Measurements from ENCODE around the gene AOPEP. TPM values are rescaled to one million over a fixed set of nuclear protein-coding genes. Genes with fewer than 3 reads are reported as not detected.

The AOPEP gene
- total RNA-seq, 1 experiment from 2014 or later, result 14.4 TPM

DNA sequence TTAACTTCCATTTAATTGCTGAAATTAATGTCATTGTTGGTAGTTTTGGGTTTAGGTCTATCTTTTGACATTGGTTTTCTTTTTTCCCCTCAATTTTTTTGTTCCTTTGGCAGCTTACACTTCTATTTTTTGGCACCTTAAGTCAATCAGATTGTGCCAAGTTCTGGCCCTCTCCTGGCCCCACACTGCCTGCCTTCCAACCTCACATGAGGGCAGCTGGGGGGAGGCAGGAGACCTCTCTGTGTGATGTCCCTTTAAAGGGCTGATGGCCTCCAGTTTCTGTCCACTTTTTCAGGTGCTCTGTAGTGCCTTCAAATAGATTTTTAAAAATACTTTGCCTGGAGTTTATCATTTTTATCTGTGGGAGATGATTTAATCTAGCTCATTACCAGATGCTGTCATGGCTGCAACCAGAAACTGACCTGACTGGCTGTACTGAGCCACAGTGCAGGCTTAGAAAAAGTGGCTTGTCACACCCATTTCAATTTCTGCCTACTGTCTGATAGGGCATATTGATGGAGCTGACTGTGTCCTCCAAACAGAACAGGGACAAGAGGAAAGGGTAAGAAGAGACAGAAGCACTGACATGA is 394.4 kb downstream of the AOPEP start:
- H3K4me3 Mint-ChIP-seq, result no peak overlapping the region
- H3K27ac Mint-ChIP-seq, result peak overlapping the region; percentile 6; the same call in 1 of the 2 replicates
- POLR2A ChIA-PET, result no interaction called here

More for the DNA sequence above, 394.4 kb downstream of the AOPEP start:
- ATAC-seq (no peak), DNase-seq (ENCODE audit: low spot score) (no peak)
- TF ChIP-seq PREB (CRISPR knock-in tag; IDR thresholded peaks at IDR 0.05; ENCODE audit: borderline replicate concordance) (no peak), ZNF219 (CRISPR knock-in tag; IDR thresholded peaks at IDR 0.05; ENCODE audit: borderline replicate concordance) (no peak), AFF4 (CRISPR knock-in tag; IDR thresholded peaks at IDR 0.05; ENCODE audit: borderline replicate concordance) (no peak), ZBTB21 (CRISPR knock-in tag; IDR thresholded peaks at IDR 0.05; ENCODE audit: borderline replicate concordance) (no peak), ZNF317 (CRISPR knock-in tag; IDR thresholded peaks at IDR 0.05; ENCODE audit: borderline replicate concordance, low read depth) (no peak), MYBL2 (CRISPR knock-in tag; IDR thresholded peaks at IDR 0.05) (no peak), ZNF396 (CRISPR knock-in tag; IDR thresholded peaks at IDR 0.05; ENCODE audit: borderline replicate concordance) (no peak), ELF4 (CRISPR knock-in tag; IDR thresholded peaks at IDR 0.05; ENCODE audit: low read depth) (no peak)
- TF ChIP-seq, protein P1, sequence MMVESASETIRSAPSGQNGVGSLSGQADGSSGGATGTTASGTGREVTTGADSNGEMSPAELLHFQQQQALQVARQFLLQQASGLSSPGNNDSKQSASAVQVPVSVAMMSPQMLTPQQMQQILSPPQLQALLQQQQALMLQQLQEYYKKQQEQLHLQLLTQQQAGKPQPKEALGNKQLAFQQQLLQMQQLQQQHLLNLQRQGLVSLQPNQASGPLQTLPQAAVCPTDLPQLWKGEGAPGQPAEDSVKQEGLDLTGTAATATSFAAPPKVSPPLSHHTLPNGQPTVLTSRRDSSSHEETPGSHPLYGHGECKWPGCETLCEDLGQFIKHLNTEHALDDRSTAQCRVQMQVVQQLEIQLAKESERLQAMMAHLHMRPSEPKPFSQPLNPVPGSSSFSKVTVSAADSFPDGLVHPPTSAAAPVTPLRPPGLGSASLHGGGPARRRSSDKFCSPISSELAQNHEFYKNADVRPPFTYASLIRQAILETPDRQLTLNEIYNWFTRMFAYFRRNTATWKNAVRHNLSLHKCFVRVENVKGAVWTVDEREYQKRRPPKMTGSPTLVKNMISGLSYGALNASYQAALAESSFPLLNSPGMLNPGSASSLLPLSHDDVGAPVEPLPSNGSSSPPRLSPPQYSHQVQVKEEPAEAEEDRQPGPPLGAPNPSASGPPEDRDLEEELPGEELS (CRISPR knock-in tag; IDR thresholded peaks at IDR 0.05), result no peak
- TF ChIP-seq, protein P2, sequence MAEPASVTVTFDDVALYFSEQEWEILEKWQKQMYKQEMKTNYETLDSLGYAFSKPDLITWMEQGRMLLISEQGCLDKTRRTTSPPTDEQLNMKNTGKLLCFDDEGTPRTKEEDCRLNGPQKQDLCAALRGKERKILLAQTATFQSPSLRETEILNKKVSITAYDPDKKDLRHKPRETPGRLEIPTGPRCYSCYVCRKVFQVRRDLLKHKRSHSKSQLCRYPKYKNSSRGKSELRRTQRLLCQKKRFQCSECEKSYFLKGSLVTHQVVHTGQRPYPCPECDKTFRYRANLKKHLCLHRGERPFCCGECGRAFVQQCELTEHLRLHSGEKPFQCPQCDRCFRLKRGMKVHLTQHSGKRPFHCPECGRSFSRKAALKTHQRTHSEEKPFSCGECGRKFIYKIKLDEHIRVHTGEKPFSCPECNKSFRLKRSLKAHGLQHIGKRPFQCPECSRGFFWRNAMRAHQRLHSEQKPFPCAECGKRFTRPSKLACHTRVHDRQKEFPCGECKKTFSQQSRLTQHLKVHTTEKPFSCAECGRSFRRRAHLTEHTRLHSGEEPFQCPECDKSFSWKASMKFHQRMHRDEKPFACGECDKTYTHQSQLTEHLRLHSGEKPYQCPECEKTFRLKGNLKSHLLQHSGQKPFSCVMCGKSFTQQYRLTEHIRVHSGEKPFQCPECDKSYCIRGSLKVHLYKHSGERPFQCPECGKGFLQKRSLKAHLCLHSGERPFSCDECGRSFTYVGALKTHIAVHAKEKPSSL (CRISPR knock-in tag; conservative IDR thresholded peaks at IDR 0.05), result no peak
- TF ChIP-seq, protein P3, sequence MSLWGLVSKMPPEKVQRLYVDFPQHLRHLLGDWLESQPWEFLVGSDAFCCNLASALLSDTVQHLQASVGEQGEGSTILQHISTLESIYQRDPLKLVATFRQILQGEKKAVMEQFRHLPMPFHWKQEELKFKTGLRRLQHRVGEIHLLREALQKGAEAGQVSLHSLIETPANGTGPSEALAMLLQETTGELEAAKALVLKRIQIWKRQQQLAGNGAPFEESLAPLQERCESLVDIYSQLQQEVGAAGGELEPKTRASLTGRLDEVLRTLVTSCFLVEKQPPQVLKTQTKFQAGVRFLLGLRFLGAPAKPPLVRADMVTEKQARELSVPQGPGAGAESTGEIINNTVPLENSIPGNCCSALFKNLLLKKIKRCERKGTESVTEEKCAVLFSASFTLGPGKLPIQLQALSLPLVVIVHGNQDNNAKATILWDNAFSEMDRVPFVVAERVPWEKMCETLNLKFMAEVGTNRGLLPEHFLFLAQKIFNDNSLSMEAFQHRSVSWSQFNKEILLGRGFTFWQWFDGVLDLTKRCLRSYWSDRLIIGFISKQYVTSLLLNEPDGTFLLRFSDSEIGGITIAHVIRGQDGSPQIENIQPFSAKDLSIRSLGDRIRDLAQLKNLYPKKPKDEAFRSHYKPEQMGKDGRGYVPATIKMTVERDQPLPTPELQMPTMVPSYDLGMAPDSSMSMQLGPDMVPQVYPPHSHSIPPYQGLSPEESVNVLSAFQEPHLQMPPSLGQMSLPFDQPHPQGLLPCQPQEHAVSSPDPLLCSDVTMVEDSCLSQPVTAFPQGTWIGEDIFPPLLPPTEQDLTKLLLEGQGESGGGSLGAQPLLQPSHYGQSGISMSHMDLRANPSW (CRISPR knock-in tag; conservative IDR thresholded peaks at IDR 0.05; ENCODE audit: low read depth), result no peak
- CTCF ChIA-PET, result interaction anchor here (0.7 to 6.9 kb wide), 3 partner anchors 8 to 696 kb away, joined by 3 to 128 read pairs (median 3); no protein-coding TSS in a partner anchor
- Mint-ChIP-seq H3K27me3 (ENCODE audit: low read depth) (no peaks in the 10 kb centered on the region), H3K4me1 (peaks cover 27% of the 10 kb centered on the region), H3K9me3 (no peaks in the 10 kb centered on the region), H3K36me3 (no peaks in the 10 kb centered on the region)

Data from WTC11 (cell line).